ENCODE data around the gene IL15.

IL15 gene

GRCh38 chr4:141706445-141706844 is 70.1 kb downstream of the IL15 start:
- H3K4me3 ChIP-seq (ENCODE audit: insufficient read depth, low read length, poor library complexity, severe bottlenecking) = no peak overlapping the region
- TF ChIP-seq EZH2phosphoT487 (conservative IDR thresholded peaks at IDR 0.05; ENCODE audit: low read length) = no peak
- no peak for TF ChIP-seq CTCF (IDR thresholded peaks at IDR 0.05; ENCODE audit: insufficient read depth, low read length, poor library complexity, severe bottlenecking)
- H4K20me1 ChIP-seq (ENCODE audit: low read depth, low read length) = no peaks in the 10 kb centered on the region
- no peaks in the 10 kb centered on the region for H3K36me3 ChIP-seq (ENCODE audit: low read length)
- no peaks in the 10 kb centered on the region for H3K79me2 ChIP-seq (ENCODE audit: insufficient read depth, low read length)
- no peak overlapping the region for H3K27ac ChIP-seq (ENCODE audit: low read depth, low read length)
- H3K9me2 ChIP-seq (replicated peaks; ENCODE audit: insufficient read depth, low read length) = no peaks in the 10 kb centered on the region
- no peaks in the 10 kb centered on the region for H3F3A ChIP-seq (ENCODE audit: insufficient read depth)
- H2AFZ ChIP-seq (ENCODE audit: low read depth, low read length, severe bottlenecking) = no peak overlapping the region
- H3K4me2 ChIP-seq (ENCODE audit: low read depth, low read length, poor library complexity, severe bottlenecking) = no peak overlapping the region
- H3K27me3 ChIP-seq (ENCODE audit: low read length) = no peaks in the 10 kb centered on the region
- H3K9ac ChIP-seq (ENCODE audit: low read length) = no peak overlapping the region
- H3K9me3 ChIP-seq (ENCODE audit: insufficient read depth, low read length) = no peaks in the 10 kb centered on the region

GRCh38 chr4:141711211-141711610 is 74.8 kb downstream of the IL15 start:
- no peak overlapping the region for H2AFZ ChIP-seq (ENCODE audit: low read depth, low read length, severe bottlenecking)
- no peaks in the 10 kb centered on the region for H4K20me1 ChIP-seq (ENCODE audit: low read depth, low read length)
- H3K27me3 ChIP-seq (ENCODE audit: low read length) = no peaks in the 10 kb centered on the region
- no peak overlapping the region for H3K9ac ChIP-seq (ENCODE audit: low read length)
- no peak overlapping the region for H3K4me2 ChIP-seq (ENCODE audit: low read depth, low read length, poor library complexity, severe bottlenecking)
- no peaks in the 10 kb centered on the region for H3K36me3 ChIP-seq (ENCODE audit: low read length)
- TF ChIP-seq CTCF (IDR thresholded peaks at IDR 0.05; ENCODE audit: insufficient read depth, low read length, poor library complexity, severe bottlenecking) (no peak), EZH2phosphoT487 (conservative IDR thresholded peaks at IDR 0.05; ENCODE audit: low read length) (no peak)
- no peaks in the 10 kb centered on the region for H3K9me2 ChIP-seq (replicated peaks; ENCODE audit: insufficient read depth, low read length)
- no peaks in the 10 kb centered on the region for H3F3A ChIP-seq (ENCODE audit: insufficient read depth)
- H3K79me2 ChIP-seq (ENCODE audit: insufficient read depth, low read length) = no peaks in the 10 kb centered on the region
- no peaks in the 10 kb centered on the region for H3K9me3 ChIP-seq (ENCODE audit: insufficient read depth, low read length)
- H3K4me3 ChIP-seq (ENCODE audit: insufficient read depth, low read length, poor library complexity, severe bottlenecking) = no peak overlapping the region
- H3K27ac ChIP-seq (ENCODE audit: low read depth, low read length) = no peak overlapping the region

- H3K9me3 ChIP-seq (ENCODE audit: insufficient read depth, low read length) = no peaks in the 10 kb centered on the region
- no peaks in the 10 kb centered on the region for H3K36me3 ChIP-seq (ENCODE audit: low read length)
- no peak overlapping the region for H3K4me3 ChIP-seq (ENCODE audit: insufficient read depth, low read length, poor library complexity, severe bottlenecking)
- no peak overlapping the region for H3K9ac ChIP-seq (ENCODE audit: low read length)
- no peaks in the 10 kb centered on the region for H3F3A ChIP-seq (ENCODE audit: insufficient read depth)
- no peak overlapping the region for H3K27ac ChIP-seq (ENCODE audit: low read depth, low read length)
- H3K79me2 ChIP-seq (ENCODE audit: insufficient read depth, low read length) = no peaks in the 10 kb centered on the region
- H4K20me1 ChIP-seq (ENCODE audit: low read depth, low read length) = no peaks in the 10 kb centered on the region
- no peak overlapping the region for H3K4me2 ChIP-seq (ENCODE audit: low read depth, low read length, poor library complexity, severe bottlenecking)
- no peaks in the 10 kb centered on the region for H3K27me3 ChIP-seq (ENCODE audit: low read length)
- no peak overlapping the region for H2AFZ ChIP-seq (ENCODE audit: low read depth, low read length, severe bottlenecking)
- H3K9me2 ChIP-seq (replicated peaks; ENCODE audit: insufficient read depth, low read length) = no peaks in the 10 kb centered on the region
- TF ChIP-seq CTCF (IDR thresholded peaks at IDR 0.05; ENCODE audit: insufficient read depth, low read length, poor library complexity, severe bottlenecking) (no peak), EZH2phosphoT487 (conservative IDR thresholded peaks at IDR 0.05; ENCODE audit: low read length) (no peak)
These were observed 76.8 kb downstream of the IL15 start for GRCh38 chr4:141713185-141713584.
